IPS DF 6.9 (cell line): ENCODE results near the gene FOXP1.

Source experiments
- DNase-seq: peaks from one replicate; pipeline ENCODE4 v3.0.0-alpha.2; 2013; ENCODE audit warnings: low read depth, low spot score
- H3K27ac ChIP-seq: one replicate; pipeline ENCODE4 v1.5.1; 2013; ENCODE audit warnings: low read length, control low read depth
- H3K27me3 ChIP-seq: 2 replicates; pipeline ENCODE4 v1.6.1; 2013; ENCODE audit warnings: mild to moderate bottlenecking, low read length; ENCODE audit not compliant: control insufficient read depth, insufficient read depth
- H3K36me3 ChIP-seq: 2 replicates; pipeline ENCODE4 v1.6.1; 2013; ENCODE audit warnings: low read length; ENCODE audit not compliant: control insufficient read depth, insufficient read depth
- H3K4me1 ChIP-seq: 2 replicates; pipeline ENCODE4 v1.6.1; 2013; ENCODE audit warnings: low read length; ENCODE audit not compliant: control insufficient read depth, insufficient read depth
- H3K4me3 ChIP-seq: 2 replicates; pipeline ENCODE4 v1.5.1; 2013; ENCODE audit warnings: mild to moderate bottlenecking, low read length
- H3K9me3 ChIP-seq: 2 replicates; pipeline ENCODE4 v1.6.1; 2013; ENCODE audit warnings: low read length, inconsistent platforms; ENCODE audit not compliant: control insufficient read depth, insufficient read depth
- WGBS: extraction: QIAGEN DNeasy Blood & Tissue Kit; methylation state at CpG from one replicate; pipeline ENCODE4 v1.1.7; 2013; ENCODE audit warnings: mixed read lengths, missing lambda C conversion rate; ENCODE audit not compliant: insufficient read length, insufficient coverage; 5-methylcytosine and 5-hydroxymethylcytosine counted together

FOXP1 gene

DNA sequence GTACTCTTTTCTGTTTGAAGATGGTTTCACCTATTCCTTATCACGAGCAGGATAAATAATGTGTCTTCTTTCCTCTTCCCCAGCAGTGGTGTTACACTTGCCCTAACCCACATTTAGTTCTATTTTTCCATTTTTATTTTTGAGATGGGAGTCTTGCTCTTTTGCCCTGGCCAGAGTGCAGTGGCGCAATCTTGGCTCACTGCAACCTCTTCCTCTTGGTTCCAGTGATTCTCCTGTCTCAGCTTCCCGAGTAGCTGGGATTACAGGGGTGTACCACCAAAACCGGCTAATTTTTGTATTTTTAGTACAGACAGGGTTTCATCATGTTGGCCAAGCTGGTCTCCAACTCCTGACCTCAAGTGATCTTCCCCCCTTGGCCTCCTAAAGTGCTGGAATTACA, 372.4 kb downstream of the FOXP1 start:
- Histone ChIP-seq H3K36me3 (no peaks in the 10 kb centered on the region), H3K4me3 (no peak overlapping the region), H3K9me3 (no peaks in the 10 kb centered on the region), H3K27ac (no peak overlapping the region), H3K4me1 (no peaks in the 10 kb centered on the region; the same call in 1 of the 2 replicates), H3K27me3 (no peaks in the 10 kb centered on the region)
- WGBS, result no CpG with 5 or more reads among the region's 4 CpGs
- no peak for DNase-seq

DNA sequence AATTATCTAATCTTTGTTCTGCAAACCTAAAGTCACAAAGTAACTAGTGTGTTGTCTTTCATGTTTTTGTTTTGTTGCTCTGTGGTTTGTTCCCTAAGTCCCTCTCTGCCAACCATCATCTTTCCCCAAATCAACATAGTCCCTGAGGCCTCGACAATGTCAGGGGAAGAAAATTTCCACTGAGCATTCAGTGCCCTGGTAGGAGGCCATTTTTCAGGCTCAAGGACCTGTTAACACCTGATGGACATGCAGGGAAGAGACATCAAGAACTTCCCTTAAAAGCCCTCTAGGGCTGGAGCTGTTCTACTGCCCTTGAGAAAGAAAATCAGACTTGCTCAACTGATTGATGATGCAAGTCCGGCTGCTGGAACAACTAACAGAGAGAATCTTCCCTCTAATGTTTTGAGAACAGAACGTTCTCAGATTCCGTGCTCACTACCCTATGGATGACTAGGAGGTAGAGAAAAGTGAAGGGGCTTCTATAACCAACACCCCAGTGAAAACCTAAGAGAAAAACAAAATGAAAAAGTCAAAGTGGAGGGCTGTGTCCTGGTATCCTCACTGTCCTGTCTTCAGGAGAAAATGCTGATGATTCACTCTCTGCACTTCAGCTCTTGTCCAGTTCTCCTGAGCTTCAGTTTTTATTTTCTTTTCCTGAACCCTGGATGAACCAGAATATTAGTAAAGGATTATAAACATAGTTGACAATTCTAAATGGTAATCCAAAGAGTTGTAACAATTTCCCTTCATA, 373.1 kb downstream of the FOXP1 start:
- WGBS, result no CpG with 5 or more reads among the region's 4 CpGs

DNA sequence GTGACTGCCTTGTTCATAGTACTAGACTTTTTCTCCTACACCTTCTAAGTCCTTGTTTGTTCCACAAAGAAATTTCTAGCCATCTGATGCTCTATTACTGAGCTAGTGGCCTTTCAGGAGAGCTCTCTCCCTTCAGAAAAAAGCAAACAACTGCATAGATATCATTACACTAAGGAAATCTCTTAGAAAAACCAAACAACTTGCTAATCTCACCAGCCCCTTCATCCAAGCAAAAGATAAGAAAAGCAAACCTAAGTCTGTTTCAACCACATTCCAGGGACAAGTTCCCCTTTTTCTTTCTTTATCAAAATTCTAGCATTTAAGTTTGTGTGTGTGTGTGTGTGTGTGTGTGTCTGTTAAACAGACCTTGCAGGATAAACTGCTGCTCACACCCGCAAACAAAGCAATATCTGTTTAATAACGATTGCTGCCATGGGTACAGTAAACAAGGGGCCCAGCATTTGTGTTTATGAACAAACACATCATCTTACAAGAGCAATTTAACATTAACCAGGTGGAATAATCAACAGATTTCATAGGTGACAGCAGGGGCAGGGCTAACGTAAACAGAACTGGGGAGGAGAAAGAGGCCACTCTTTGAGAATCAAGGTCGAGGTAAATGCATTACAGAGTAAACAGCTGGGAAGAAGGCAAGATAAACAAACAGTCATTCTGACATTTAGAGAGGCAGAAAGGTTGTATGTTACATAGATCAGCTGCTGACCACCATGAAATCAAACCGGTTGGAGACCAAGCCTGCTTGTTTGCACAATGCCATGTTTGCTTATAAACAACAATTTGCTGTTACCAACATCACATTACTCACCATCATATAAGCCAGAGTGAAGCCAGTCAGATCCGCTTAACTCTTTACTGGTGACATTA, 375.1 kb downstream of the FOXP1 start:
- no peak overlapping the region for H3K27ac ChIP-seq
- WGBS, result no CpG with 5 or more reads among the region's 6 CpGs
- H3K4me1 ChIP-seq, result 0 out of 2 replicates have a peak, but pooled peaks cover 2% of the 10 kb centered on the region
- H3K4me3 ChIP-seq, result no peak overlapping the region
- no peak for DNase-seq
- no peaks in the 10 kb centered on the region for H3K27me3 ChIP-seq
- peaks cover 2% of the 10 kb centered on the region; the same call in 1 of the 2 replicates for H3K9me3 ChIP-seq
- H3K36me3 ChIP-seq, result no peaks in the 10 kb centered on the region

More for the DNA sequence above, 373.1 kb downstream of the FOXP1 start:
- Histone ChIP-seq H3K27me3 (no peaks in the 10 kb centered on the region), H3K9me3 (no peaks in the 10 kb centered on the region), H3K36me3 (no peaks in the 10 kb centered on the region), H3K27ac (no peak overlapping the region), H3K4me1 (no peaks in the 10 kb centered on the region; the same call in 1 of the 2 replicates), H3K4me3 (no peak overlapping the region)
- no peak for DNase-seq

DNA sequence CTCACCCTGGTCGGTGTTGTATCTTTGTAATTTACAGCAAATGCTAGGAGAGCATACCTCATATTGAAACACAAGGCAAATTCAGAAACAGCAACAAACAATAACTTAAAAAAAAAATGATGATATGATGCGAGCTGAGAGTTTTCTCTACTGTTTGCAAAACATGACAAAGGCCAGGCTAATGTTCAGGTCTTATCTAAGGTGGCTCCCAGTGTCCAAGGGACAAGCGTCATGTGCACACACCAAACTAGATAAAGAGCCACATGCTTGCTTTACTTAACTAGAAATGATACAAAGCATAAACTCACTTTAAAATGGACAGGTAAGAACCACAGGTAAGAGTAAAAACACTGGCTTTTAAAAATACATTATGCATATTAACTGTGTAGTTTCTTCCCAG, 375.9 kb downstream of the FOXP1 start:
- Histone ChIP-seq H3K9me3 (peaks cover 2% of the 10 kb centered on the region; the same call in 1 of the 2 replicates), H3K4me1 (0 out of 2 replicates have a peak, but pooled peaks cover 2% of the 10 kb centered on the region), H3K4me3 (no peak overlapping the region), H3K36me3 (no peaks in the 10 kb centered on the region), H3K27me3 (no peaks in the 10 kb centered on the region), H3K27ac (no peak overlapping the region)
- no peak for DNase-seq
- no CpG with 5 or more reads among the region's 3 CpGs for whole genome bisulfite sequencing

DNA sequence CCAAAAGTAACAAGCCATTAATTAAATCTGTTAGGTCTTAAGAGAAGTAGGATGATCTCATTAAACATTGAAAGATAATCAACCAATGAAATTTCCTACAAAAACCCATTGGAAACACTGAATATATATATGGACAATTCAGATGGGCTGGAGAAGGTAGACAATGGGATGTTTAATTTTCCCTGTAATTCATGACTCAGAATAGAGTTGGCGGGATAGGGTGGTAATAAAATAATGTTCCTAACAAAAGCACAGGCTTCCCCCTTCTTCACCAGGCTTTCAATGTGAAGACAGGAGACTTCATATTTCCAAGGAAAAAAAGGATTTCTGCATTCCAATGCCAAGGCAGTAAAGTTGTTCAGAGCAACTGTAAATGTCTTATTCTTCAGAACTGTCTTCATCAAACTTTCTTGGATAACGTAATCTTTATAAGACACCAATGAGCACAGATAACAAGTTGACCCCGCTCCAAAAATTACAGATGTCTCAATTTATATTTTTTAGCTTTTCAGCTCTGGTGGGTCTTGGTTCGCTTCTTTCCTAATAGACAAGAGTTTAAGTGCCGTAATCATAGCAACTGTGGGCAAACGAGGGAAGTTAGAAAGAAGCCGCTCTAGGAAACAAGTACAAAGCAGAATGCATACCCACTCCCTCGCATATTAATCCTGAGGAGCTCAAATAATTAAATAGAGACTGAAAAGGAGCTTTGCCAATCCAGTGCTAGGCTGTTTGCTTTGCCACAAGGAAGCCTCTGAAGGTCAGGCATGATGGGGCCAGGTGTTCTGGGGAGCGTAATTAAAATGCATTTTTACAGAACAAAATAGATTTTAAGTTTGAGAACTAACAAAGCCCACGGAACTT, 377.0 kb downstream of the FOXP1 start:
- Histone ChIP-seq H3K36me3 (no peaks in the 10 kb centered on the region), H3K27me3 (no peaks in the 10 kb centered on the region), H3K4me3 (no peak overlapping the region), H3K4me1 (0 out of 2 replicates have a peak, but pooled peaks cover 2% of the 10 kb centered on the region), H3K27ac (no peak overlapping the region), H3K9me3 (peaks cover 2% of the 10 kb centered on the region; the same call in 1 of the 2 replicates)
- no peak for DNase-seq
- WGBS, result no CpG with 5 or more reads among the region's 10 CpGs

DNA sequence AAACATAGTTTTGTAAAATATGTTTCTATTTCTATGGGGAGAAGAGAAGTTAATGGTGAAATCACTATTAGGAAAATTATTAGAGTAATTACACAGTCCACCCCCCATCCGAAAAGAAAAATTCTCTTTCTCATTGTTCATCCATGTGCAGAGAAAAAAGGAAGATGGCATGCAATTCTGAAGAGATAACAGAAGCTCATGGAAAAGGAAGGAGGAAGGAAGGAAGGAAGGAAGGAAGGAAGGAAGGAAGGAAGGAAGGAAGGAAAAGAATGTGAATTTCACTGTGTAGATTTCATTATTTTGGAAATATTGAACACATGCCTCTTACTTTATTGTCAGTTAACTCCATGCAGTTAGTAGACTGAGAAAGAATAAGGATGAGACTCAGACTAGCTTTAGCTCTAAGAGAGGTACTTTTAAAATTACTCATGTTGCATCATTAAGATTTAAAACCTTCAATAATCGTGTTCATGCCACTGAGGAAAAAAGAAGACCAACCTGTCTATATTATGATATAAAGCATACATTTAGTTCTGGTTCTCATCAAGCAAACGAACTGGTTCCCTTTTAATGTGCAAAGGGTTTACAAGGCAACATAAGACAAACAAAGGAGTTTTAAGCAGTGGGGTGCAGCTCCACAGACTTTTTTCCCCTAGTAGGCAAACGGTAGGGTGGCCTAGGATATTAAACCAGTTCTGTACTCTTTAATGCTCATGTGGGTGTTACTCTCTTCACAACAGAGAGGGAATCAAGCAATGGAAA, 379.6 kb downstream of the FOXP1 start:
- Histone ChIP-seq H3K4me1 (0 out of 2 replicates have a peak, but pooled peaks cover 2% of the 10 kb centered on the region), H3K4me3 (no peak overlapping the region), H3K36me3 (no peaks in the 10 kb centered on the region), H3K27ac (no peak overlapping the region), H3K9me3 (peaks cover 2% of the 10 kb centered on the region; the same call in 1 of the 2 replicates), H3K27me3 (no peaks in the 10 kb centered on the region)
- no CpG with 5 or more reads among the region's 4 CpGs for WGBS
- DNase-seq, result no peak

DNA sequence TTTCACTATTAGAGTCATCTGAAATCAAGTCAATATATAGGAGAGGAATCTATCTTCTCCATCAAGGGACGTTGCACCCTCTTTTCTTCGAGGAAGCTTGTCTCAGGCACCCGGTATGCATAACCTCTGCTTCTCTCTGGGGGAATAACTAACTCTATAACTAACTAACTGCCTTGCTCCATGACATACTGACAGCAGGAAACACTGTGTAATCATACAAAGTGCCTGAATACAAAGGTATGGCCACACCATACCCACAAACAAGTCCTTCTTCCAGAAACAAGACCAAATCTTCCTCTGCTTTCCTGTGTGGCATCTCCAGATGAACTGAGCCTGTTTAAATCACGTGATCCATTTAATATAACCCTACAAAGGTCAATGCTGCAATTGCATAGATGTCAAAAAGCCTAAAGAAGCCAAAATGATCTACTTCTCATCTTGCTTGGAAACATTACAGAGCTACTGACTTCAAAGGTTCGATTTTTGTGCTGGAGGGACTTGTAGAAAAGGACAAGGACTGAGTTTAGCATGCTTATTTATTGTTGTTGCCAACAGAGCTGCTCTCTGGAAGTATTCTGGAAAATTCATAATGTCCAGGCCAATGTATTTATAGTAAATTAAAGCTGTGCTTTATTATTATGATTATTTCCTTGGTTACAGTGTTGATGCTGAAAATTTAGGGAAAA, 380.5 kb downstream of the FOXP1 start:
- WGBS, result no CpG with 5 or more reads among the region's 5 CpGs
- Histone ChIP-seq H3K27ac (no peak overlapping the region), H3K9me3 (peaks cover 2% of the 10 kb centered on the region; the same call in 1 of the 2 replicates), H3K4me1 (0 out of 2 replicates have a peak, but pooled peaks cover 2% of the 10 kb centered on the region), H3K4me3 (no peak overlapping the region), H3K36me3 (no peaks in the 10 kb centered on the region), H3K27me3 (no peaks in the 10 kb centered on the region)
- DNase-seq, result no peak

DNA sequence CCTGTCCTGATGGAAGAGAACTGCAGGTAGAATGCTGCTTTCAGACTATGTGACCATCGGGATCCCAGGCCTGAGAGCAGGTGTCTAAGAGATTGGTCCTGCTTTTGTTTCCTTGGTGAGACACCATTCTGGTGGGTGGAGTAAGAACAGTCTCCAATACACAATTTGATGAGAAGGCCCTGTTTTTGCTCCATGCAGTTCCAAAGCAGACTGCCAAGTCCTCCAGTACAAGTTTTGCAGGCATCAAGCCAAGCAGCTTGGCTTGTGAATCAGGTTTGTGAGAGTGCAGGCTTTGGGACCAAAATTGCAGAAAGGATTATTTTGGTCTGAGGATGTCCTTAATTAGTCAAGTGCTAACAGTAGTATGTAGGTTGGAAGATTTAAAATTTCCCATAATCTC, 381.6 kb downstream of the FOXP1 start:
- Histone ChIP-seq H3K9me3 (peaks cover 2% of the 10 kb centered on the region; the same call in 1 of the 2 replicates), H3K27ac (no peak overlapping the region), H3K36me3 (no peaks in the 10 kb centered on the region), H3K27me3 (no peaks in the 10 kb centered on the region), H3K4me3 (no peak overlapping the region), H3K4me1 (0 out of 2 replicates have a peak, but pooled peaks cover 2% of the 10 kb centered on the region)
- WGBS, result no CpG with 5 or more reads among the region's 1 CpG
- no peak for DNase-seq
